HG03196 (cell line): Measurements from ENCODE around the gene GFY.

Experiments
- ATAC-seq: cut with Tn5 transposase; IDR thresholded peaks from one replicate; pipeline ENCODE4 v1.9.1; 2021; ENCODE audit not compliant: unreplicated experiment

GFY gene

DNA sequence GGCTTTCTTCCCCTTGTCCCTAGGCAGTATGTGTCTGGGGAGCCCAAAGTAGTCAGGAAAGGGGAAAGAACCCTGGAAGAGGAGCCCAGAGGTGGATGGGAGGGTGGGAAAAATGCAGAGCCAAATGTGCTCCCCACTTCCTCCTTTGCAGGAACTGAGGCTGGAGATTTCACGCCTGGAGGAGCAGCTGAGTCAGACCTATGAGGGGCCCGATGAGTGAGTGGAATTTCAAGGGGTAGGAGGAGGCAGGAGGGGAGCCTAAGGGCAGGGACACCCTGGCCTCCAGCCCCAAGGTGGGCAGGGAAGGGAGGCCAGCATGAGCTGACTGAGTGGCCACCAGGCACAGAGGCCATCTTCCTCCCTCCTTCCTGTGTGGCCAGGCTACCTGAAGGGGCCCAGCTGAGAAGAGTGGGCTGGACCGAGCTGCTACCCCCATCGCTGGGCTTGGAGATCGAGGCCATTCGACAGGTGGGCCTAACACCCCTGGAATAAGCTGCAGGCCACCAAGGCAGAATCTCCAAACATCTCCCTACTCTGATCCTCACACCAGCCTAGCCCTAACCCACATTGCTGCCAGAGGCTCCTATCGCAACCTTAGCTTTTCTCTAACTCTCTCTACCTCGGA lies 16.3 kb upstream of the GFY start:
- ATAC-seq, result no peak

- no peak for ATAC-seq
These were observed 15.7 kb upstream of the GFY start for GRCh38 chr19:49409441-49410029.

DNA sequence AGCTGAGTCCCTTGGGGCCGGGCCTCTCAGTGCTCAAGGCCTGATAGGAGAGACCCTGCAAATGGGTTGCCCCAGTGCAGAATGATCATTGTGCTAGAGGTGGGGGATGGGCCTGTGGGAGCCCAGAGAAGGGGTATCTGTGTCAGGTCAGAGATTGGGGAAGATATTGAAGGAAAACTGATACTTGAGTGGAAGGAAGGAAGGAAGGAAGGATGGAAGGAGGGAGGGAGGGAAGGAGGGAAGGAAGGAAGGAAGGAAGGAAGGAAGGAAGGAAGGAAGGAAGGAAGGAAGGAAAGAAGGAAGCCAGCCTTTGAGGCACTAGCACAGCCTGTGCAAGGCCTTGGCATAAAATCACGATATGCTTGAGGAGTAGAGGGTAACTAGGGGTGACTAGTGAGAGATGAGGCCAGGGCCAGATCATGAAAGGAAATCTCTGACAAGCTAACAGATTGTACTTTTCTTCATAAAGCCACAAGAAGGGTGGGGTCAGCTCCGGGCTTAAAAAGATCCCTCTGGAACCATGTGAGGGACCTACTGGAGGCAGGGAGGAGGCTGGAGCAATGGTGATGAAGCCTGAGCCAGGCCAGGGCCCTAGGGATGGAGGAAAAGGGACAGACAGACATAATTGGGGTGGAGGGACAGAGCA lies 13.4 kb upstream of the GFY start:
- no peak for ATAC-seq

GRCh38 chr19:49413348-49413747 lies 11.8 kb upstream of the GFY start:
- no peak for ATAC-seq

GRCh38 chr19:49414256-49414655 lies 10.9 kb upstream of the GFY start:
- ATAC-seq, result no peak

DNA sequence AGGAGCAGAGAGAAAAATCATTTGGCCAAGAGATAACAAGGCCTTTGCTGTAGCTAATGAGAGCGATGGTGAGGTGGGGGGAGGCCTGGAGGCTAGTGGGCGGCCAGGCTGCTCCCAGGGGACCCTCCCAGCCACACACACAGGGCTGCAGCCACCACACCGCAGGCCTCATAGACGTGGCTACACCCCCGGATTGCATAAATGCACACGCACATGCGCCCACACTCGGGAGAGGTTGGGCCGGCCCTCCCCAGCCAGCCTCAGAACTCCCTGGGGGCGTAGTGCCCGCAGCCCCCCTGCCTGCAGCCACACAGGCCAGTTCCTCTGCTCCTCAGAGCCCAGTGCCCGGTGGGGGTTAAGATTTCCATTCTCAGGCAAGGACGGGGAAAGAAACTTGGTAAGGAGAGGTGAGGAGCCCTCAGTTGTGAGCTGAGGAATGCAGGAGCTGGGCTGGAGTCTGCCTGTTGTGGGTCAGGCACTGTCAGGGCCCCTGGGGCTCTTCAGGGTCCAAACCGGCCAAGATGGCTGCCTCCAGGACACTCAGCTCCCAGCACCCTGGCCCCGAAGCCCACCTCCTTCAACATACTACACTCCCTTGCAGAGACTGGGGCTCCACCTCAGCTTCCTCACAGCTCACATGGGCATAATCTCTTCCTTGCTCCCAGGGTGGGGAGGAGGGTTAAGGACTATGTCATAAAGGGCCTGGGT lies 9.9 kb upstream of the GFY start:
- no peak for ATAC-seq

GRCh38 chr19:49415810-49416200 lies 9.4 kb upstream of the GFY start:
- ATAC-seq, result no peak

GRCh38 chr19:49417088-49417487 lies 8.1 kb upstream of the GFY start:
- ATAC-seq, result no peak

GRCh38 chr19:49418511-49418910 lies 6.7 kb upstream of the GFY start:
- ATAC-seq, result no peak

GRCh38 chr19:49419173-49419572 lies 6.0 kb upstream of the GFY start:
- no peak for ATAC-seq

DNA sequence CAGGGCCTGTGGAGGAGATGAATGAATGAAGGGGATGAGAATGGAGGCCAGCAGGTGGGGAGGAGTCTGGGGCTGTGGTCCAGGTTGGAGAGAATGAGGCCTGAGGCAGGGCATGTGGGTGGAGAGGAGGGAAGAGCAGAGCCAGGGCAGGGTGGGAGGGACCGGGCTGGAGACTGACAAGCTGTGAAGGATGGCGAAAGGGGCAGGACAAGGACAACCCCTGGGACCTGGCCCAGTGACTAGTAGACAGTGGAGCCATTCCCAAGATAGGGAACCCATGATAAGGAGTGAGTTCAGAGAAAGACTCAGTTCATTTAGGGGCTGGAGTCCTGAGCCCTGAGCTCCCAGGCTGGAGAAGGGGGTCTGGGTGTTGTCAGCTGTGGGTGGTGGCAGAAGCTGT lies 5.0 kb upstream of the GFY start:
- no peak for ATAC-seq

- no peak for ATAC-seq
These were observed 3.9 kb upstream of the GFY start for GRCh38 chr19:49421039-49421877.

DNA sequence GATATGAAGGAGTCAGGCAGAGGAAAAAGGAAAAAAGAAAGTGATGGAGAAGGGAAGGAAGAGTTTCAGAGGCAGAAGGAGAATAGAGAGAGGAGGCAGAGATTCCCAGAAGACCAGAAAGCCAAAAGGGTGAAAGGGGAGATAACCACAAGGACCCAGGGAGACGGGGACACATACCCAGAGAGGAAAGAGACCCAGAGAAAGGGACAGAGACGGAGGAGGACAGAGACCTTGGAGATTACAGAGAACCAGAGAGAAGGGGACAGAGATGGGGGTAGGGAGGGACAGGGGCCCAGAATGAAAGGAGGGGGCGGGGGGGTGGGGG lies 3.3 kb upstream of the GFY start:
- no peak for ATAC-seq

- no peak for ATAC-seq
These were observed 2.6 kb upstream of the GFY start for GRCh38 chr19:49422407-49423070.

- no peak for ATAC-seq
These were observed 1.9 kb upstream of the GFY start, which contains the start of gene PTH2 for GRCh38 chr19:49423071-49423984. Gene PTH2 (minus strand): TSS chr19:49423441. CDS start chr19:49423339, 102 bp downstream.

DNA sequence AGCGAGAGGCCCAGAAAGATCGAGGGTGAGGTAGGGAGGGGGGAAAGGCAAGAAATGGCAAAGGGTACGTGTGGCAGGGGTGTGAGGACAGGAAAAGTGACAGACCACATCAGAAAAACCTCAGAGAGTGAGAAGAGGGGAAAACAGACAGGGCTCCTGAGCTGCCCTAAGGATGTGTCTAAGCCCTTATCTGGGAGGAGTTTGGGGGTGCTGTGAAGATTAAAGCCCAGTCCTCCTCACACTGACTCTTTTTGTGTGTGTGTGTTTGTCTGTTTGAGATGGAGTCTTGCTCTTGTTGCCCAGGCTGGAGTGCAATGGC lies 1.2 kb upstream of the GFY start:
- no peak for ATAC-seq

GRCh38 chr19:49425922-49426592 lies 869 bp downstream of the GFY start:
- ATAC-seq, result no peak

DNA sequence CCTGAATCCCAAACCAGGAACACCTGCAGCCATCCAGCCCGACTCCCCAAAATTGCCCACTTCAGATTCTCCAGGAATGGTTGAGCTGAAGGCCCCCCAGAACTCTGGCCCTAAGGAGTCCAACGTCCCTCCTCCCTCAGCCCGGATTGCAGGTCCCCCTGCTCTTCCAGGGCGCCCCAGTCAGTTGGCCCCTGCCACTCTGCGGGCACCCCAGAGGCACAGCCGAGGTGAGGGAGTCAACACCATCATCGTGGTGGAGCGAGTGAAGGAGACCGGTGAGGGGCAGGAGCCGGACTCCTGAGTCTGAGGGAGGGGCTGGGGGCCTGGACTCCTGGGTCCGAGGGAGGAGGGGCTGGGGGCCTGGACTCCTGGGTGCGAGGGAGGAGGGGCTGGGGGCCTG lies 2.2 kb downstream of the GFY start:
- ATAC-seq, result no peak

DNA sequence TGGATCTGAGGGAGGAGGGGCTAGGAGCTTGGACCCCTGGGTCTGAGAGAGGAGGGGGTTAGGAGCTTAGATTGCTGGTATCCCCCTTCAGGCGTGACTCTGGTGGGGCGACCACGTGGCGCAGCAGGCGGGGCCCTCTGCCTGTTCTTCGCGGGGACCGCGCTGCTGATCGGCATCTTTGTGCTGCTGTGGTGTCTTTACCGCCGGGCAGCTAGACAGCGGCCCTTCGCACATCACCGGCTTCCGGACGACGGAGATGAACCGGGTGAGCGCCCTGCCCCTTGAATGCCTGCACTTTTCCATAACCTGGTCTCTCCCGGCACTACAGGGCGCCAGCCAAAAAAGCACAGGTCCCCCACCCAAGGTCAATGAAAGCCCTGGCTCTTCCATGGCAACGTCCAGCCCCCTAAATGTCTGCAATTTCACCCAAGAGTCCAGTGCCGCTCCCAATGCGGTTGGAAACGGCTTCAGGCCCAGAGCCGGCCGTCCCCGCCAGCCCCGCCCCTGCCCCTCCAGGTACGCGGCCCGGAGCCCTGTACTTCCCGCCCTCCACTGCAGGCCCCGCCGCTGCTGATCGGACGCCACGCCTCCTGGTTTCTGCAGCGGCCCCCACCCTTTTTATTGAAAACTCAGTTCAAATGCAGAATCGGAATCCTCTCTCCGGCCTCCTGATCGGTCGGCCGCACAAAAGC lies 2.8 kb downstream of the GFY start:
- ATAC-seq, result no peak
